Stimulated activated CD8-positive, alpha-beta memory T cell treated with anti-CD3 and anti-CD28 coated beads, Interleukin-12 subunit alpha, Interleukin-12 subunit beta, amount 100 ng/mL, for 24 hours (primary cell): ENCODE data around the gene DPM1.

Source experiments
- DNase-seq: peaks from one replicate; pipeline ENCODE4 v3.0.0-alpha.2; 2020; ENCODE audit errors: extremely low read depth

The DPM1 gene

GRCh38 chr20:50957798-50958614 lies at the start of gene DPM1:
Gene DPM1, minus strand, starts transcription at chr20:50958532. Its CDS starts 9 bp downstream, at chr20:50958523.
- DNase-seq, result peak; percentile 60

DNA sequence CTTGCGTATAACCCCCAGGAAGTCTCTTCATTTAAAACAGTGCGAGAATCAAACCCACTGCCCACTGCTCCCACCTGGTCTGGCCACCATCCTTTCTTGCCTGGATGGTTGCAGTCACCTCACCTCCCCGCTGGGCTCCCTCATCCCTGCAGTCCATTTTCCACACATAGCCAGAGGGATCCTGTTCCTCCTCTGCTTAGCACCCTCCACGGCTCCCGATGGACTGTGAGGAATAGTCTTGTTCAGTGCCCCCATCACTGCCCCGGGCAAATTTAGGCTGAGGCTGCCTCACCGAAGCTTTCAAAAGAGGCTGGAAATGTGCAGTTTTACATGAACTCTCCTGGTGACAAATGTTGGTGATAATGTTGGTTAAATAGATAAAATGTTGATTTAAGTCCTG lies 46.9 kb upstream of the DPM1 start:
- DNase-seq, result no peak

- no peak for DNase-seq
Measured at GRCh38 chr20:51004781-51005180, 46.4 kb upstream of the DPM1 start.

DNA sequence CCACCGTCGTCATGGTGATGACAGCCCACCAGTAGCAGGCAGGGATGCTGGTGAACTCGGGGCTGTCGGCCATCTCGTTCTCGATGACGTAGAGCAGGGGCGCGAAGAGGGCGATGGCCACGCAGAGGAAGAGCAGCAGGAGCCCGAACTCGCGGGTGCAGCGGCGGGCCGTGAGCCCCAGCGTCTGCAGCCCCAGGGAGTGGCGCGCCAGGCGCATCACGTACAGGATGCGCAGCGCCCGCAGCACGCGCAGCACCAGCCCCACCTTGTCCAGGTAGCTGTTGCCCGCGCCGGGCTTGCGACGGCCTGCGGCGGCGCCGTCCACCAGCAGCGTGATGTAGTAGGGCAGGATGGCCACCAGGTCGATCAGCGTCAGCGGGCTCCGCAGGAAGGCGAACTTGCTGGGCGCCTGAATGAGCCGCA lies 46.0 kb upstream of the DPM1 start:
- DNase-seq, result no peak

GRCh38 chr20:51003753-51004152 lies 45.4 kb upstream of the DPM1 start:
- DNase-seq, result no peak

DNA sequence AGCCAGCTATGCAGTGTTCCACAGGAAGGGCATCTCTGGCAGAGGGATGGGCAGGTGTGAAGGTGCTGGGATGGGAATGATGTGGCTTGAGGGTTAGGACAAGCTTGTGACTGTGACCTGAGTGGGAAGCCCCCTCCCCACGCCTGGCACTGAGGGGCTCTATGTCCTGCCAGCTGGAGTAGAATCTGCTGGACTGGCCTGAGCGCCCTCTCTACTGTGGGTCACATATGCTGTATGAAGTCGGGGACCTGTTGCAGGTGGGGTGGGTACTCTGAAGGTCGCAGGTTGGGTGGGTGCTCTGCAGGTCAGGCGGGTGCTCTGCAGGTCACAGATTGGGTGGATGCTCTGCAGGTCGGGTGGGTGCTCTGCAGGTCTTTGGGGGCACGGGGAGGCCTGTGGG lies 44.3 kb upstream of the DPM1 start:
- DNase-seq, result no peak

GRCh38 chr20:51001430-51002265 lies 43.3 kb upstream of the DPM1 start:
- DNase-seq, result no peak

GRCh38 chr20:50999355-50999754 lies 41.0 kb upstream of the DPM1 start:
- DNase-seq, result no peak

DNA sequence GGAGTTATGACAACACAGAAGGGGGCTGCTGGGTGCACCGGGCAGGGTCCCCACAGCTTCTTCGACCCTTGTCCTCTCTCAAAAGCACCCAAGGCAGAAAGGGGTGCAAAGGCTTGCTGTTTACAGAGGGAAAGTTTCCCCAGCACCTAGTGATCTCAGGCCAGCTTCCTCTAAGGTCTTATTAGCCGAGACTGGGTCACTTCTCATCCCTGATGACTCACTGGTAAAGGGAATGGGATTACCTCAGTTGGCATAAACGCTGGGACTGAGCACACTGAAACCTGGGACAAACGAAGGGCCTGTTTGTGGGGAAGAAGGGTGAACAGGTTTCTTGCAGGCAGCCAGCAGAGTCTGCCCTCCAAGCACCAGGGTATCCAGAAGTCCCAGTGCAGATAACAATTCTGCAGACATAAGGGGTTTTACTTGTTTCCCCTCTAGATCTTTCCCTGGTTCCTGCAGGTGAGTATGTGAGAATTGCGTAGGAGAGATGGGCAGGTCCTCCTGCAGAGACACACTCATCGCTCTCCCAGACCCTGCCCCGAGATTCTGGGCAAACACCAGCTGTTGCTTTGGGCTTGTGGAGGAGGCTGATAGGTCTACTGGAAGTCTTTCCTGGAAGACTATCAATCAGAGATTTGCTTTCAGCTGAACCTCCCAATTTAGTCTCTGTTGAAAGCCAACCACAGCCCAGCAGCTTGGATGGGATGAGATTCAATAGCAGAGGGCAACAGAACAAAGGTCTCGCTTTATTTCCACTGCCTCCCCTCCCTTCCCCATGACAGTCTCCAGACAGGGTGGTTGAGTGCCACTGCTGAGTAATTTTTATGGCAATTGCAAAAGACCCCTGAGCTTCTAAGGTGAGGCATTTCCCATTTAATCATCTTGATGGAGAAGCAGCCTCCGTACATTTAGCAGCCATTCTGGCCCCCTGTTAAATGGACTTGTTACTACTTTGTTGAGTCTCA lies 38.9 kb upstream of the DPM1 start:
- DNase-seq, result no peak

DNA sequence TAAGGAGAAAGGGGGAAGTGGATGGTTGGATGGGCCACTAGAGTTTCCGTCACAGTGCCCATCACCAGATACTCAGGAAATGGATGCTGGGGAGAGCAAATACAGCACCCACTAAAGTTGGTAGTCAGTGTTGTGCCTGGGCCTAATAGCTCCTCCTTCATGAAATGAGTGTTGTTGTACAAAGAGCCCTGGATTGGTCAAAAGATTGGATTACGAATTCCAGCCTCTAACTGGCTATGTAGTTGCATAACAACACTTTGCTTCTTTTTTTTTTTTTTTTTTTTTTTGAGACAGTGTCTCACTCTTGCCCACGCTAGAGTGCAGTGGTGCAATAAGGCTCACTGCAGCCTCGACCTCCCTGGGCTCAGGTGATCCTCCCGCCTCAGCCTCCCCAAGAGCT lies 37.2 kb upstream of the DPM1 start:
- no peak for DNase-seq

GRCh38 chr20:50993876-50994275 lies 35.5 kb upstream of the DPM1 start:
- no peak for DNase-seq

GRCh38 chr20:50992733-50993457 lies 34.6 kb upstream of the DPM1 start:
- DNase-seq, result no peak

- no peak for DNase-seq
Measured at GRCh38 chr20:50992336-50992732, 34.0 kb upstream of the DPM1 start.

DNA sequence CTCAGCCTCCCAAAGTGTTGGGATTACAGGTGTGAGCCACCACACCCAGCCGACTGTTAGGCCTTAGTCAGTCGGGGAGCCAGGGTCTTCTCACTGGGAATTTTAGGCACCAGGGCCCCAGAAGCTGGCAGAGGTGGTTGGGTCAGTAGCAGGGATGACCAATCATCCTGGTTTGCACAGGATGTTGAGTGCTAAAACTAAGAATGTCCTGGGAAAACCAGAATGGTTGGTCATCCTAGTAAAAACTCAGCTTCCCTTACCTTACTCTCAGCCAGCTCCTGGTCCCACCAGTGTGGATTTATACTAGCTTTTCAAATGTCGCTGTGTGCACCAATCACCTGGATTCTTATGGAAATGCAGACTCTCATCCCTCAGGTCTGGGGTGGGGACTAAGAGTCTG lies 32.7 kb upstream of the DPM1 start:
- DNase-seq, result no peak

DNA sequence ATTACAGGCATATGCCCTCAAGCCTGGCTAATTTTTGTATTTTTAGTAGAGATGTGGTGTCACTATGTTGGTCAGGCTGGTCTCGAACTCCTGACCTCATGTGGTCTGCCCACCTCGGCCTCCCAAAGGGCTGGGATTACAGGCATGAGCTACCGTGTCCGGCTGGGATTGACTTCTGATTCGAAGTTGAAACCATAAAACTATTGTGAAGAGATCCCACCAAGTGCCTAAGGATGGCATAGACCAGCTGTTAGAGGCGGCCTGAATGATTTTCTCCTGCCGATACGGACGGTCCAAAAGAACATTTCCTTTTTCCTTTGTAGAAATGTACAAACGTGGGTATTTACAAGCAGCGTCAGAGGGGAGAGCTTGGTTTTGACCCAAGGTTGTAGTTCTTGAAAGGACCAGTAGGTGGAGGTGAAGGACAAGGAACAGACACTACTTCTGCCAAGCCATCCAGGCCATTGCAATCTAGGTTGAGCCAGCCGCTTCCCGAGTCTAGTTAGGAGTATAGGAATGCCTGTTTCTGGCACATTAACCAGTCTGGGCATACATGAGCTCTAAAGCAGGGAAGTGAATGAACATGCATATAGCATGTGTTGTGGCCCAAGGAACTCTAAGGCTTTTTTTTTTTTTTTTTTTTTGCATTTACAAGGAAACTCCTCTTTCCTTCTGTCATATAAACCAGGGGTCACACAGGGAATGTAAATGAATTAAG lies 29.3 kb upstream of the DPM1 start:
- DNase-seq, result no peak

- DNase-seq, result no peak
Measured at GRCh38 chr20:50983321-50983720, 25.0 kb upstream of the DPM1 start.

DNA sequence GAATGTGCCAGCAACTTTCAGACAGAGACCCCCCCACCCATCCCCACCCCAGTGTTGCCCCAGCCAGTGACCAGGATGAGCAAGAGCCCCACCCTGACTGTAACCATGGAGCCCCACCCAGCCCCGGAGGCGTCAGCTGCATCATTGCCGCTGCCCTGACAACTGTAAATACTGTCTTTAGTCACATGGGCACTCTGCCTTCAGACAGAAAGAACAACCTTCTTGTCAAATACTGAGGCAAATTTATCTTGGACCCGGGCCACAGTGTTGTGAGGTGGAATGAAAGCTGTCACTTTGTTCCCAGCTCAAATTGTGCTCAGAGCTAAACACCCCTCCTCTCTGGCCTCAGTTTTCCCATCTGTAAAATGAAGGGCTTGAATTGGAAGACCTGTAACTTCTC lies 24.0 kb upstream of the DPM1 start:
- DNase-seq, result no peak

GRCh38 chr20:50981714-50982048 lies 23.3 kb upstream of the DPM1 start:
- DNase-seq, result no peak

- DNase-seq, result no peak
Measured at GRCh38 chr20:50980851-50981713, 22.8 kb upstream of the DPM1 start.
